H1 (cell line): ENCODE measurements around the gene CELF2. TPM values are rescaled to one million over a fixed set of nuclear protein-coding genes. Genes with fewer than 3 reads are reported as not detected.

ENCODE experiments used
- BRCA1 ChIP-seq: IDR thresholded peaks from 2 replicates; pipeline ENCODE4 v1.6.1; 2012; ENCODE audit warnings: low read depth, low read length, improper control_type of control experiment
- EP300 ChIP-seq, 2 experiments: IDR thresholded peaks; 1 replicate in 1 of 2; 2 replicates in 1 of 2; pipeline ENCODE4 v1.6.1; 2011 to 2012; ENCODE audit warnings: low read depth in 2 of 2, low read length in 2 of 2, mild to moderate bottlenecking in 2 of 2, borderline replicate concordance in 1 of 2, inconsistent platforms in 1 of 2, moderate library complexity in 1 of 2
- SAP30 ChIP-seq: fragments of 300-600 bp; sonication (generic); IDR thresholded peaks from 2 replicates; pipeline ENCODE4 v1.7.1; 2012; ENCODE audit warnings: low read length, moderate library complexity, mild to moderate bottlenecking, inconsistent platforms; ENCODE audit not compliant: insufficient read depth, insufficient replicate concordance
- polyA plus RNA-seq, 7 experiments: library from polyadenylated mRNA; depleted of rRNA in 3 of 7; stranded (reverse) in 5 of 7; unstranded in 2 of 7; fragments of >200 nt in 5 of 7; fragments of 200-250 nt in 2 of 7; gene quantifications; 1 replicate in 5 of 7; 2 replicates in 1 of 7; 4 replicates in 1 of 7; pipeline versions ENCODE4 v1.2.1 to v1.2.3, GENCODE V29; 2011 to 2013; ENCODE audit warnings: missing spikeins in 2 of 7, mixed read lengths in 2 of 7
- total RNA-seq: library from RNA; stranded (reverse); fragmentation: NEBNext Ultra II Directional; extraction: Animal tissue kit (Norgen Biotek cat#: 25700); gene quantifications from 2 replicates; pipeline ENCODE4 v1.2.1, GENCODE V29; 2021
- TF ChIP-seq, protein P1 (sequence below): fragments of 300-600 bp; sonication (generic); IDR thresholded peaks from 2 replicates; pipeline ENCODE4 v1.7.1; 2012; ENCODE audit warnings: low read length, moderate library complexity, mild to moderate bottlenecking, inconsistent platforms; ENCODE audit not compliant: insufficient replicate concordance

The CELF2 gene
- total and polyA plus RNA-seq, 2 of the 8 experiments (the other 6 are each of a cell fraction or from before 2014, with no cell fraction given): 18.3 to 22.7 TPM

GRCh38 chr10:11299125-11299524, 281.5 kb downstream of the CELF2 start (continued):
- TF ChIP-seq, protein P1, sequence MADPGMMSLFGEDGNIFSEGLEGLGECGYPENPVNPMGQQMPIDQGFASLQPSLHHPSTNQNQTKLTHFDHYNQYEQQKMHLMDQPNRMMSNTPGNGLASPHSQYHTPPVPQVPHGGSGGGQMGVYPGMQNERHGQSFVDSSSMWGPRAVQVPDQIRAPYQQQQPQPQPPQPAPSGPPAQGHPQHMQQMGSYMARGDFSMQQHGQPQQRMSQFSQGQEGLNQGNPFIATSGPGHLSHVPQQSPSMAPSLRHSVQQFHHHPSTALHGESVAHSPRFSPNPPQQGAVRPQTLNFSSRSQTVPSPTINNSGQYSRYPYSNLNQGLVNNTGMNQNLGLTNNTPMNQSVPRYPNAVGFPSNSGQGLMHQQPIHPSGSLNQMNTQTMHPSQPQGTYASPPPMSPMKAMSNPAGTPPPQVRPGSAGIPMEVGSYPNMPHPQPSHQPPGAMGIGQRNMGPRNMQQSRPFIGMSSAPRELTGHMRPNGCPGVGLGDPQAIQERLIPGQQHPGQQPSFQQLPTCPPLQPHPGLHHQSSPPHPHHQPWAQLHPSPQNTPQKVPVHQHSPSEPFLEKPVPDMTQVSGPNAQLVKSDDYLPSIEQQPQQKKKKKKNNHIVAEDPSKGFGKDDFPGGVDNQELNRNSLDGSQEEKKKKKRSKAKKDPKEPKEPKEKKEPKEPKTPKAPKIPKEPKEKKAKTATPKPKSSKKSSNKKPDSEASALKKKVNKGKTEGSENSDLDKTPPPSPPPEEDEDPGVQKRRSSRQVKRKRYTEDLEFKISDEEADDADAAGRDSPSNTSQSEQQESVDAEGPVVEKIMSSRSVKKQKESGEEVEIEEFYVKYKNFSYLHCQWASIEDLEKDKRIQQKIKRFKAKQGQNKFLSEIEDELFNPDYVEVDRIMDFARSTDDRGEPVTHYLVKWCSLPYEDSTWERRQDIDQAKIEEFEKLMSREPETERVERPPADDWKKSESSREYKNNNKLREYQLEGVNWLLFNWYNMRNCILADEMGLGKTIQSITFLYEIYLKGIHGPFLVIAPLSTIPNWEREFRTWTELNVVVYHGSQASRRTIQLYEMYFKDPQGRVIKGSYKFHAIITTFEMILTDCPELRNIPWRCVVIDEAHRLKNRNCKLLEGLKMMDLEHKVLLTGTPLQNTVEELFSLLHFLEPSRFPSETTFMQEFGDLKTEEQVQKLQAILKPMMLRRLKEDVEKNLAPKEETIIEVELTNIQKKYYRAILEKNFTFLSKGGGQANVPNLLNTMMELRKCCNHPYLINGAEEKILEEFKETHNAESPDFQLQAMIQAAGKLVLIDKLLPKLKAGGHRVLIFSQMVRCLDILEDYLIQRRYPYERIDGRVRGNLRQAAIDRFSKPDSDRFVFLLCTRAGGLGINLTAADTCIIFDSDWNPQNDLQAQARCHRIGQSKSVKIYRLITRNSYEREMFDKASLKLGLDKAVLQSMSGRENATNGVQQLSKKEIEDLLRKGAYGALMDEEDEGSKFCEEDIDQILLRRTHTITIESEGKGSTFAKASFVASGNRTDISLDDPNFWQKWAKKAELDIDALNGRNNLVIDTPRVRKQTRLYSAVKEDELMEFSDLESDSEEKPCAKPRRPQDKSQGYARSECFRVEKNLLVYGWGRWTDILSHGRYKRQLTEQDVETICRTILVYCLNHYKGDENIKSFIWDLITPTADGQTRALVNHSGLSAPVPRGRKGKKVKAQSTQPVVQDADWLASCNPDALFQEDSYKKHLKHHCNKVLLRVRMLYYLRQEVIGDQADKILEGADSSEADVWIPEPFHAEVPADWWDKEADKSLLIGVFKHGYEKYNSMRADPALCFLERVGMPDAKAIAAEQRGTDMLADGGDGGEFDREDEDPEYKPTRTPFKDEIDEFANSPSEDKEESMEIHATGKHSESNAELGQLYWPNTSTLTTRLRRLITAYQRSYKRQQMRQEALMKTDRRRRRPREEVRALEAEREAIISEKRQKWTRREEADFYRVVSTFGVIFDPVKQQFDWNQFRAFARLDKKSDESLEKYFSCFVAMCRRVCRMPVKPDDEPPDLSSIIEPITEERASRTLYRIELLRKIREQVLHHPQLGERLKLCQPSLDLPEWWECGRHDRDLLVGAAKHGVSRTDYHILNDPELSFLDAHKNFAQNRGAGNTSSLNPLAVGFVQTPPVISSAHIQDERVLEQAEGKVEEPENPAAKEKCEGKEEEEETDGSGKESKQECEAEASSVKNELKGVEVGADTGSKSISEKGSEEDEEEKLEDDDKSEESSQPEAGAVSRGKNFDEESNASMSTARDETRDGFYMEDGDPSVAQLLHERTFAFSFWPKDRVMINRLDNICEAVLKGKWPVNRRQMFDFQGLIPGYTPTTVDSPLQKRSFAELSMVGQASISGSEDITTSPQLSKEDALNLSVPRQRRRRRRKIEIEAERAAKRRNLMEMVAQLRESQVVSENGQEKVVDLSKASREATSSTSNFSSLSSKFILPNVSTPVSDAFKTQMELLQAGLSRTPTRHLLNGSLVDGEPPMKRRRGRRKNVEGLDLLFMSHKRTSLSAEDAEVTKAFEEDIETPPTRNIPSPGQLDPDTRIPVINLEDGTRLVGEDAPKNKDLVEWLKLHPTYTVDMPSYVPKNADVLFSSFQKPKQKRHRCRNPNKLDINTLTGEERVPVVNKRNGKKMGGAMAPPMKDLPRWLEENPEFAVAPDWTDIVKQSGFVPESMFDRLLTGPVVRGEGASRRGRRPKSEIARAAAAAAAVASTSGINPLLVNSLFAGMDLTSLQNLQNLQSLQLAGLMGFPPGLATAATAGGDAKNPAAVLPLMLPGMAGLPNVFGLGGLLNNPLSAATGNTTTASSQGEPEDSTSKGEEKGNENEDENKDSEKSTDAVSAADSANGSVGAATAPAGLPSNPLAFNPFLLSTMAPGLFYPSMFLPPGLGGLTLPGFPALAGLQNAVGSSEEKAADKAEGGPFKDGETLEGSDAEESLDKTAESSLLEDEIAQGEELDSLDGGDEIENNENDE: no peak
- no peak for TF ChIP-seq EP300 (IDR thresholded peaks at IDR 0.05; ENCODE audit: borderline replicate concordance in 1 of 2, low read depth in 2 of 2, low read length in 2 of 2)
- TF ChIP-seq SAP30: no peak
- TF ChIP-seq BRCA1: no peak
